ENCODE data around the gene LSM7.

LSM7 gene

GRCh38 chr19:2274931-2275535 lies 53.4 kb downstream of the LSM7 start:
- DNase-seq, result no peak

GRCh38 chr19:2274185-2274711 lies 54.1 kb downstream of the LSM7 start:
- DNase-seq, result no peak

GRCh38 chr19:2273356-2274184 lies 54.8 kb downstream of the LSM7 start:
- DNase-seq, result peak; percentile 78

Data from T1000 (cell line).